WTC11 (cell line): Measurements from ENCODE around the gene SEBOX. TPM values are rescaled to one million over a fixed set of nuclear protein-coding genes. Genes with fewer than 3 reads are reported as not detected.
A peak's percentile ranks its signal among the peaks of the same experiment; 100 is the strongest.

ENCODE experiments used
- ATAC-seq: fragments of 200-7000 bp; cut with Tn5 transposase; 2 replicates; pipeline ENCODE4 v1.10.0; 2021; ENCODE audit warnings: mild to moderate bottlenecking, moderate library complexity
- CTCF ChIA-PET: fragments of 300-600 bp; sonication (Branson Sonifier 250); formaldehyde crosslinking; loops from one replicate; lab custom pipeline; 2021; ENCODE audit warnings: antibody characterized with exemption; lab: Charles Lee
- POLR2A ChIA-PET: fragments of 350-600 bp; sonication (Branson Sonifier 250); formaldehyde crosslinking; loops from one replicate; lab custom pipeline; 2021; ENCODE audit warnings: antibody characterized with exemption; lab: Charles Lee
- DNase-seq: peaks from one replicate; pipeline ENCODE4 v3.0.0; 2021; ENCODE audit warnings: low spot score
- H3K27ac Mint-ChIP-seq: 2 replicates; pipeline ENCODE4 v1.8.0; 2021; ENCODE audit warnings: mixed read lengths
- H3K27me3 Mint-ChIP-seq: 2 replicates; pipeline ENCODE4 v1.8.0; 2021; ENCODE audit warnings: low read depth, mild to moderate bottlenecking, moderate library complexity, mixed read lengths
- H3K36me3 Mint-ChIP-seq: 2 replicates; pipeline ENCODE4 v1.8.0; 2021; ENCODE audit warnings: mixed read lengths
- H3K4me1 Mint-ChIP-seq: 2 replicates; pipeline ENCODE4 v1.8.0; 2022; ENCODE audit warnings: mixed read lengths
- H3K4me3 Mint-ChIP-seq: 2 replicates; pipeline ENCODE4 v1.8.0; 2021; ENCODE audit warnings: mild to moderate bottlenecking, moderate library complexity, mixed read lengths
- H3K9me3 Mint-ChIP-seq: 2 replicates; pipeline ENCODE4 v1.8.0; 2021; ENCODE audit warnings: mixed read lengths
- ATF2 ChIP-seq: sonication (generic); formaldehyde crosslinking; IDR thresholded peaks from 2 replicates; pipeline ENCODE4 v1.8.1; 2022; ENCODE audit warnings: low read depth, missing genetic modification reagents, borderline replicate concordance
- ELF4 ChIP-seq: sonication (generic); formaldehyde crosslinking; IDR thresholded peaks from 2 replicates; pipeline ENCODE4 v1.8.1; 2022; ENCODE audit warnings: low read depth, mild to moderate bottlenecking, moderate library complexity, missing genetic modification reagents
- ERG ChIP-seq: fragments of 250-450 bp; sonication (Bioruptor Pico); IDR thresholded peaks from 2 replicates; pipeline ENCODE4 v1.8.0; 2021; ENCODE audit warnings: mild to moderate bottlenecking
- ESRRA ChIP-seq: sonication (generic); formaldehyde crosslinking; IDR thresholded peaks from 2 replicates; pipeline ENCODE4 v1.8.1; 2022; ENCODE audit warnings: mild to moderate bottlenecking, missing genetic modification reagents, borderline replicate concordance
- GABPB1 ChIP-seq: sonication (generic); formaldehyde crosslinking; IDR thresholded peaks from 2 replicates; pipeline ENCODE4 v1.8.1; 2023; ENCODE audit warnings: mild to moderate bottlenecking, missing genetic modification reagents
- GRHL2 ChIP-seq: fragments of 250-450 bp; sonication (Bioruptor Pico); IDR thresholded peaks from 2 replicates; pipeline ENCODE4 v1.8.0; 2022; ENCODE audit warnings: mild to moderate bottlenecking, moderate library complexity; ENCODE audit not compliant: insufficient replicate concordance, severe bottlenecking
- HMGXB4 ChIP-seq: sonication (generic); formaldehyde crosslinking; IDR thresholded peaks from 2 replicates; pipeline ENCODE4 v1.8.1; 2023; ENCODE audit warnings: mild to moderate bottlenecking, moderate library complexity, missing genetic modification reagents
- MXD4 ChIP-seq: fragments of 250-450 bp; sonication (Bioruptor Pico); IDR thresholded peaks from 2 replicates; pipeline ENCODE4 v1.8.0; 2021; ENCODE audit warnings: mild to moderate bottlenecking, moderate library complexity, borderline replicate concordance
- NFYB ChIP-seq: sonication (generic); formaldehyde crosslinking; conservative IDR thresholded peaks from 2 replicates; pipeline ENCODE4 v1.8.0; 2022; ENCODE audit warnings: low read depth, missing genetic modification reagents
- NR3C1 ChIP-seq: sonication (generic); formaldehyde crosslinking; conservative IDR thresholded peaks from 2 replicates; pipeline ENCODE4 v1.8.1; 2023; ENCODE audit warnings: low read depth, mild to moderate bottlenecking, missing genetic modification reagents
- RELA ChIP-seq: sonication (generic); formaldehyde crosslinking; IDR thresholded peaks from 2 replicates; pipeline ENCODE4 v1.8.1; 2022; ENCODE audit warnings: missing genetic modification reagents, mild to moderate bottlenecking, borderline replicate concordance
- TEAD4 ChIP-seq: sonication (generic); formaldehyde crosslinking; IDR thresholded peaks from 2 replicates; pipeline ENCODE4 v1.8.0; 2022; ENCODE audit warnings: mild to moderate bottlenecking, missing genetic modification reagents
- ZNF219 ChIP-seq: sonication (generic); formaldehyde crosslinking; IDR thresholded peaks from 2 replicates; pipeline ENCODE4 v1.8.0; 2023; ENCODE audit warnings: missing genetic modification reagents, mild to moderate bottlenecking, borderline replicate concordance
- ZNF263 ChIP-seq: sonication (generic); formaldehyde crosslinking; IDR thresholded peaks from 2 replicates; pipeline ENCODE4 v1.8.1; 2022; ENCODE audit warnings: low read depth, mild to moderate bottlenecking, moderate library complexity, missing genetic modification reagents
- total RNA-seq: library from RNA; stranded (reverse); gene quantifications from 3 replicates; pipeline ENCODE4 v1.2.3, GENCODE V29; 2021
- TF ChIP-seq, protein P1 (sequence below): sonication (generic); formaldehyde crosslinking; IDR thresholded peaks from 2 replicates; pipeline ENCODE4 v1.8.1; 2023; ENCODE audit warnings: mild to moderate bottlenecking, missing genetic modification reagents, moderate library complexity
- TF ChIP-seq, protein P2 (sequence below): fragments of 250-450 bp; sonication (Bioruptor Pico); conservative IDR thresholded peaks from 2 replicates; pipeline ENCODE4 v1.9.0; 2021; ENCODE audit warnings: mild to moderate bottlenecking

Gene SEBOX
- total RNA-seq, 1 experiment from 2014 or later, result not detected

DNA sequence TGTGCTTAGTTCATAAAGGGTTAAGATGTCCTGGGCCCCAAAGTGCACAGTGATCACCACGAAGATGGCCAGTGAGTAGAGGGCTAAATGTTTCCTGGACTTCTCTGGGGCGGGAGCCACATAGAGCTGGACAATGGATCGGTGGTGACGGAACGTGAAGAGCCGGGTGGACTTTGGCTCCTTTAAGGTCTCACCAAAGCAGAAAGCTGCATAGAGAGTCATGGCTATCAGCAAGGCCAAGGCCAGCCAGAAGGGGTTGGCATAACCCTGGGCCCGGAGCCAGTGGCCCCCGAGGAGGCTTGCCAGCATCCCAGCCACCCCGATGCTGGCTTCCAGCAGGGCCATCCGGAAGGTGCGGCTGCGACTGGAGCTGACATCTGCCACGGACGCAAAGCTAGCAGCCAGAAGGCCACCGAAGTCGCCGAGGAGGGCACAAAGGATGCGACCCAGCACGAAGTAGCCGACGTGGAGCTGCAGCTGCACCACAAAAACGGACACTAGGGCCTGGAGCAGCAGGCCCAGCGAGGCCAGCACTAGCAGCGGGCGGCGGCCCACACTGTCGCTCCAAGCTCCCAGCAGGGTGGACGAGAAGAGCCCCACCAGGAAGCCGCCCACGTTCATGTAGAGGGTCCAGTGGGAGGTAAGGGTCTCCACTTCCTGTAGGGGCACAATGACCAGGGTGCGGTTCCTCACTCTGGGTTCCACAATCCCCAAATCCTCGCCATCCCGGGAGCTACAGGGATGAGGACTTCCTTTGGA is 40.0 kb upstream of the SEBOX start:
- DNase-seq, result no peak
- no peaks in the 10 kb centered on the region for H3K9me3 Mint-ChIP-seq
- H3K4me1 Mint-ChIP-seq, result peaks cover 78% of the 10 kb centered on the region

GRCh38 chr17:28404461-28404811 is 39.4 kb upstream of the SEBOX start:
- Mint-ChIP-seq H3K27me3 (peaks cover 36% of the 10 kb centered on the region), H3K36me3 (no peaks in the 10 kb centered on the region), H3K4me1 (peaks cover 74% of the 10 kb centered on the region), H3K9me3 (no peaks in the 10 kb centered on the region), H3K27ac (no peak overlapping the region), H3K4me3 (peak overlapping the region; percentile 67)
- CTCF ChIA-PET, result interaction anchor here (1.3 to 2.5 kb wide), 4 partner anchors 13 to 24 kb away, joined by 6 to 32 read pairs (median 10); no protein-coding TSS in a partner anchor
- POLR2A ChIA-PET, result no interaction called here
- TF ChIP-seq ATF2 (CRISPR knock-in tag) (no peak), ZNF219 (CRISPR knock-in tag) (no peak), TEAD4 (CRISPR knock-in tag) (no peak), RELA (CRISPR knock-in tag) (no peak), NFYB (CRISPR knock-in tag) (no peak)
- DNase-seq, result no peak
- ATAC-seq, result no peak

More for the DNA sequence above, 40.0 kb upstream of the SEBOX start:
- no peak for TF ChIP-seq MXD4 (CRISPR knock-in tag)
- TF ChIP-seq GABPB1 (CRISPR knock-in tag), result no peak; the same call in 1 of the 2 replicates
- no peak for TF ChIP-seq NR3C1 (CRISPR knock-in tag)
- TF ChIP-seq, protein P1, sequence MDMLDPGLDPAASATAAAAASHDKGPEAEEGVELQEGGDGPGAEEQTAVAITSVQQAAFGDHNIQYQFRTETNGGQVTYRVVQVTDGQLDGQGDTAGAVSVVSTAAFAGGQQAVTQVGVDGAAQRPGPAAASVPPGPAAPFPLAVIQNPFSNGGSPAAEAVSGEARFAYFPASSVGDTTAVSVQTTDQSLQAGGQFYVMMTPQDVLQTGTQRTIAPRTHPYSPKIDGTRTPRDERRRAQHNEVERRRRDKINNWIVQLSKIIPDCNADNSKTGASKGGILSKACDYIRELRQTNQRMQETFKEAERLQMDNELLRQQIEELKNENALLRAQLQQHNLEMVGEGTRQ, result no peak
- TF ChIP-seq ZNF219 (CRISPR knock-in tag), result no peak
- no peak for TF ChIP-seq GRHL2
- no peak for TF ChIP-seq ERG (CRISPR knock-in tag)
- TF ChIP-seq, protein P2, sequence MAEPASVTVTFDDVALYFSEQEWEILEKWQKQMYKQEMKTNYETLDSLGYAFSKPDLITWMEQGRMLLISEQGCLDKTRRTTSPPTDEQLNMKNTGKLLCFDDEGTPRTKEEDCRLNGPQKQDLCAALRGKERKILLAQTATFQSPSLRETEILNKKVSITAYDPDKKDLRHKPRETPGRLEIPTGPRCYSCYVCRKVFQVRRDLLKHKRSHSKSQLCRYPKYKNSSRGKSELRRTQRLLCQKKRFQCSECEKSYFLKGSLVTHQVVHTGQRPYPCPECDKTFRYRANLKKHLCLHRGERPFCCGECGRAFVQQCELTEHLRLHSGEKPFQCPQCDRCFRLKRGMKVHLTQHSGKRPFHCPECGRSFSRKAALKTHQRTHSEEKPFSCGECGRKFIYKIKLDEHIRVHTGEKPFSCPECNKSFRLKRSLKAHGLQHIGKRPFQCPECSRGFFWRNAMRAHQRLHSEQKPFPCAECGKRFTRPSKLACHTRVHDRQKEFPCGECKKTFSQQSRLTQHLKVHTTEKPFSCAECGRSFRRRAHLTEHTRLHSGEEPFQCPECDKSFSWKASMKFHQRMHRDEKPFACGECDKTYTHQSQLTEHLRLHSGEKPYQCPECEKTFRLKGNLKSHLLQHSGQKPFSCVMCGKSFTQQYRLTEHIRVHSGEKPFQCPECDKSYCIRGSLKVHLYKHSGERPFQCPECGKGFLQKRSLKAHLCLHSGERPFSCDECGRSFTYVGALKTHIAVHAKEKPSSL, result no peak
- TF ChIP-seq ESRRA (CRISPR knock-in tag), result no peak
- no peak for TF ChIP-seq ZNF263 (CRISPR knock-in tag)
- H3K36me3 Mint-ChIP-seq, result no peaks in the 10 kb centered on the region
- no peak for ATAC-seq
- peak overlapping the region; percentile 67 for H3K4me3 Mint-ChIP-seq
- H3K27ac Mint-ChIP-seq, result no peak overlapping the region
- peaks cover 35% of the 10 kb centered on the region for H3K27me3 Mint-ChIP-seq
- ChIA-PET POLR2A (no interaction called here), CTCF (interaction anchor here (0.8 to 3.7 kb wide), 12 partner anchors 8 to 153 kb away, joined by 3 to 32 read pairs (median 6); partner anchors contain the start of genes IFT20, SARM1, TNFAIP1 and VTN)

- TF ChIP-seq, protein P2, result no peak
- TF ChIP-seq HMGXB4 (CRISPR knock-in tag) (no peak), ELF4 (CRISPR knock-in tag) (no peak)
- DNase-seq, result no peak
- Mint-ChIP-seq H3K4me1 (peaks cover 72% of the 10 kb centered on the region), H3K4me3 (no peak overlapping the region), H3K27ac (no peak overlapping the region), H3K27me3 (peaks cover 36% of the 10 kb centered on the region), H3K9me3 (no peaks in the 10 kb centered on the region), H3K36me3 (no peaks in the 10 kb centered on the region)
- no peak for ATAC-seq
- ChIA-PET POLR2A (no interaction called here), CTCF (interaction anchor here (2.5 kb wide), 2 partner anchors 13 to 24 kb away, joined by 14 to 32 read pairs; no protein-coding TSS in a partner anchor)
These were observed 39.0 kb upstream of the SEBOX start for GRCh38 chr17:28404007-28404406.
